Endothelial cell of umbilical vein (primary cell): ENCODE results near the gene NID2. TPM values are rescaled to one million over a fixed set of nuclear protein-coding genes. Genes with fewer than 3 reads are reported as not detected.
A peak's percentile ranks its signal among the peaks of the same experiment; 100 is the strongest.

ENCODE experiments used
- BruUV-seq: library from RNA; stranded (reverse); fragments of 400-500 nt; replicated peaks from 2 replicates; lab custom pipeline; 2021; lab: Mats Ljungman, UMichigan
- CTCF ChIA-PET: fragments of 300-600, 350-600 bp; sonication (Branson Sonifier 250); formaldehyde crosslinking; loops from one replicate; lab custom pipeline; 2021; ENCODE audit warnings: antibody characterized with exemption, inconsistent platforms; lab: Charles Lee
- POLR2A ChIA-PET: fragments of 300-600, 350-600 bp; sonication (Branson Sonifier 250); formaldehyde crosslinking; loops from one replicate; lab custom pipeline; 2021; ENCODE audit warnings: antibody characterized with exemption, inconsistent platforms; lab: Charles Lee
- DNase-seq: peaks from one replicate; pipeline ENCODE4 v3.0.0-alpha.2; 2011; ENCODE audit warnings: low read depth, low spot score
- FAIRE-seq: peaks from 2 replicates; lab custom pipeline; 2011; peaks lifted over from hg19 to GRCh38; lab: Jason Lieb, UNC
- H2AFZ ChIP-seq: 2 replicates; pipeline ENCODE4 v1.6.0; 2012; ENCODE audit warnings: low read depth, low read length, control low read depth, inconsistent platforms
- H3K27ac ChIP-seq: 2 replicates; pipeline ENCODE4 v1.5.1; 2011; ENCODE audit warnings: low read depth, mild to moderate bottlenecking, control low read depth, low read length, moderate library complexity; ENCODE audit not compliant: insufficient read depth
- H3K27me3 ChIP-seq, 2 experiments: 2 replicates each; pipeline versions ENCODE4 v1.6.0 to v1.6.1; 2011; ENCODE audit warnings: low read length in 2 of 2, mixed read lengths in 1 of 2; ENCODE audit not compliant: control insufficient read depth in 2 of 2, insufficient read depth in 2 of 2
- H3K36me3 ChIP-seq, 2 experiments: 2 replicates in 1 of 2; 3 replicates in 1 of 2; pipeline ENCODE4 v1.5.1; 2011; ENCODE audit warnings: low read length in 2 of 2, mild to moderate bottlenecking in 1 of 2, moderate library complexity in 1 of 2; ENCODE audit not compliant: control insufficient read depth in 2 of 2, insufficient read depth in 2 of 2; ENCODE audit errors: extremely low read depth in 1 of 2
- H3K4me1 ChIP-seq: 3 replicates; pipeline ENCODE4 v1.5.1; 2011; ENCODE audit warnings: mild to moderate bottlenecking, low read length; ENCODE audit not compliant: control insufficient read depth, insufficient read depth; ENCODE audit errors: extremely low read depth
- H3K4me2 ChIP-seq: 2 replicates; pipeline ENCODE4 v1.6.1; 2011; ENCODE audit warnings: low read length, control low read depth, mixed read lengths; ENCODE audit not compliant: insufficient read depth
- H3K4me3 ChIP-seq, 3 experiments: fragments of 200-600 bp in 1 of 3; sonication (generic), shearing (Covaris generic) in 1 of 3; replicated peaks in 1 of 3; 2 replicates each; pipeline ENCODE4 v1.5.1; 2011 to 2016; ENCODE audit warnings: control low read depth in 3 of 3, low read length in 3 of 3, mild to moderate bottlenecking in 2 of 3, inconsistent platforms in 1 of 3, low read depth in 1 of 3, moderate library complexity in 1 of 3; ENCODE audit not compliant: insufficient read depth in 1 of 3
- H3K79me2 ChIP-seq: 2 replicates; pipeline ENCODE4 v1.6.0; 2012; ENCODE audit warnings: low read length, inconsistent platforms; ENCODE audit not compliant: control insufficient read depth, insufficient read depth
- H3K9ac ChIP-seq: replicated peaks from 2 replicates; pipeline ENCODE3; 2011; ENCODE audit warnings: low read length, control low read depth; ENCODE audit not compliant: insufficient read depth; ENCODE audit errors: extremely low read depth
- H3K9me1 ChIP-seq: replicated peaks from 3 replicates; pipeline ENCODE4 v1.6.0; 2011; ENCODE audit warnings: mild to moderate bottlenecking, low read length; ENCODE audit not compliant: control insufficient read depth, insufficient read depth; ENCODE audit errors: extremely low read depth
- H3K9me3 ChIP-seq: replicated peaks from 2 replicates; pipeline ENCODE4 v1.5.1; 2012; ENCODE audit warnings: low read length, inconsistent platforms; ENCODE audit not compliant: control insufficient read depth, insufficient read depth
- H4K20me1 ChIP-seq: replicated peaks from 2 replicates; pipeline ENCODE3; 2011; ENCODE audit warnings: mild to moderate bottlenecking, low read length; ENCODE audit not compliant: control insufficient read depth, insufficient read depth; ENCODE audit errors: extremely low read depth
- EZH2 ChIP-seq: IDR thresholded peaks from 2 replicates; pipeline ENCODE4 v1.6.1; 2012; ENCODE audit warnings: borderline replicate concordance, low read depth, mild to moderate bottlenecking, moderate library complexity, low read length, inconsistent platforms; ENCODE audit not compliant: severe bottlenecking
- FOS ChIP-seq: IDR thresholded peaks from 2 replicates; pipeline ENCODE4 v1.6.1; 2011; ENCODE audit warnings: mild to moderate bottlenecking, low read length, moderate library complexity, borderline replicate concordance; ENCODE audit not compliant: insufficient read depth
- GATA2 ChIP-seq: IDR thresholded peaks from 2 replicates; pipeline ENCODE4 v1.7.0; 2011; ENCODE audit warnings: low read depth, mild to moderate bottlenecking, moderate library complexity, mixed read lengths, low read length; ENCODE audit not compliant: insufficient read length, insufficient read depth
- JUN ChIP-seq: IDR thresholded peaks from 2 replicates; pipeline ENCODE4 v1.6.1; 2011; ENCODE audit warnings: borderline replicate concordance, low read depth; ENCODE audit not compliant: insufficient read length, insufficient read depth
- MYC ChIP-seq: IDR thresholded peaks from one replicate; pipeline ENCODE4 v1.6.1; 2011; ENCODE audit warnings: mild to moderate bottlenecking, low read depth, low read length
- POLR2A ChIP-seq: IDR thresholded peaks from 2 replicates; pipeline ENCODE4 v1.6.1; 2012; ENCODE audit warnings: low read depth, mild to moderate bottlenecking, control low read depth, low read length
- POLR2AphosphoS5 ChIP-seq: IDR thresholded peaks from 2 replicates; pipeline ENCODE4 v1.6.1; 2012; ENCODE audit warnings: low read depth, mild to moderate bottlenecking, control low read depth, low read length, moderate library complexity; ENCODE audit not compliant: insufficient read depth
- dilution Hi-C: fragments of 300-500 bp; cut with MboI; formaldehyde crosslinking; loops from one replicate; pipeline ENCODE4 v1.15.0; 2019; ENCODE audit warnings: low sequenced_read_pairs; ENCODE audit not compliant: extremely low pct_ligation_motif_present
- intact Hi-C: fragments of 100-400 bp; cut with micrococcal nuclease; formaldehyde crosslinking; loops from one replicate; pipeline ENCODE4 v1.10.0; 2022
- polyA plus RNA-seq, 4 experiments: library from polyadenylated mRNA; depleted of rRNA in 3 of 4; stranded (reverse) in 3 of 4; unstranded in 1 of 4; fragments of >200 nt; gene quantifications; 2 replicates each; pipeline versions ENCODE4 v1.2.1 to v1.2.3, GENCODE V29; 2011 to 2012; ENCODE audit warnings: missing spikeins in 1 of 4
- total RNA-seq: library from RNA; stranded (reverse); gene quantifications from 2 replicates; pipeline ENCODE4 v1.2.3, GENCODE V29; 2021
- TF ChIP-seq, protein P1 (sequence below): IDR thresholded peaks from 2 replicates; pipeline ENCODE4 v1.6.1; 2011; ENCODE audit not compliant: insufficient read depth, insufficient read length
- TF ChIP-seq, protein P2 (sequence below), 2 donors: IDR thresholded peaks; 1 replicate in 1 of 2; 2 replicates in 1 of 2; pipeline ENCODE4 v1.5.1; 2011; ENCODE audit warnings: low read length in 2 of 2, mild to moderate bottlenecking in 2 of 2, moderate library complexity in 2 of 2, control low read depth in 1 of 2, inconsistent platforms in 1 of 2, low read depth in 1 of 2; ENCODE audit not compliant: insufficient read depth in 1 of 2; ENCODE audit errors: extremely low read depth in 1 of 2

The NID2 gene
- total and polyA plus RNA-seq, 2 donors (not counting 3 experiments of a cell fraction or from before 2014, with no cell fraction given) = 22.5 to 56.7 TPM

DNA sequence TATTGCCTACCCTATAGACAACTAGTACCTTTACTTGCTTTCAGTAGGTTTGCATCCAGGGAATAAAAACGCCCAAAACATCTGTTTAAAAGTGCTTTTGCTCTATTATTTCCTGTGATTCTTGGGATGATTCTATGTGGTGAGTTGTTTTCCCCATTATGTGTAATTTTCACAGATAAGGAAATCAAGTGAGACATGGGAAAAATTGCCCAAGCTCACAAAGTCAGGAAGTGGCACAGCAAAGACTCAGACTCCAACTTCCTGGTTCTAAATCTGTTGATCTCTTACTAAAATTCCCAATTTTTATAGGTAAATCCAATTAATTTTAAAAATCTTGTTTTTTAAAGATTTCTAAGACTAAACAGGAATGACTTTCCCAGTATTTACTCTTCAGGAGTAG is 39.0 kb downstream of the NID2 start:
- Histone ChIP-seq H3K27me3 (no peaks in the 10 kb centered on the region), H3K27ac (peak overlapping the region; percentile 65), H3K9me1 (no peaks in the 10 kb centered on the region), H3K4me3 (no peak overlapping the region), H3K9me3 (no peaks in the 10 kb centered on the region), H3K36me3 (no peaks in the 10 kb centered on the region), H3K79me2 (no peaks in the 10 kb centered on the region), H2AFZ (no peak overlapping the region), H3K4me1 (peaks cover 48% of the 10 kb centered on the region), H4K20me1 (no peaks in the 10 kb centered on the region), H3K9ac (no peak overlapping the region), H3K4me2 (peak overlapping the region; percentile 43)
- ChIA-PET CTCF (interaction anchor here (0.7 kb wide), 1 partner anchor 8 kb away, joined by 3 read pairs; no protein-coding TSS in a partner anchor), POLR2A (no interaction called here)
- TF ChIP-seq GATA2 = peak; percentile 80
- TF ChIP-seq, protein P1, sequence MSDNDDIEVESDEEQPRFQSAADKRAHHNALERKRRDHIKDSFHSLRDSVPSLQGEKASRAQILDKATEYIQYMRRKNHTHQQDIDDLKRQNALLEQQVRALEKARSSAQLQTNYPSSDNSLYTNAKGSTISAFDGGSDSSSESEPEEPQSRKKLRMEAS = no peak
- TF ChIP-seq MYC = no peak
- TF ChIP-seq FOS = peak; percentile 67
- peak; percentile 18 for TF ChIP-seq POLR2AphosphoS5
- no peak for TF ChIP-seq JUN
- no peak for TF ChIP-seq EZH2
- TF ChIP-seq, protein P2, sequence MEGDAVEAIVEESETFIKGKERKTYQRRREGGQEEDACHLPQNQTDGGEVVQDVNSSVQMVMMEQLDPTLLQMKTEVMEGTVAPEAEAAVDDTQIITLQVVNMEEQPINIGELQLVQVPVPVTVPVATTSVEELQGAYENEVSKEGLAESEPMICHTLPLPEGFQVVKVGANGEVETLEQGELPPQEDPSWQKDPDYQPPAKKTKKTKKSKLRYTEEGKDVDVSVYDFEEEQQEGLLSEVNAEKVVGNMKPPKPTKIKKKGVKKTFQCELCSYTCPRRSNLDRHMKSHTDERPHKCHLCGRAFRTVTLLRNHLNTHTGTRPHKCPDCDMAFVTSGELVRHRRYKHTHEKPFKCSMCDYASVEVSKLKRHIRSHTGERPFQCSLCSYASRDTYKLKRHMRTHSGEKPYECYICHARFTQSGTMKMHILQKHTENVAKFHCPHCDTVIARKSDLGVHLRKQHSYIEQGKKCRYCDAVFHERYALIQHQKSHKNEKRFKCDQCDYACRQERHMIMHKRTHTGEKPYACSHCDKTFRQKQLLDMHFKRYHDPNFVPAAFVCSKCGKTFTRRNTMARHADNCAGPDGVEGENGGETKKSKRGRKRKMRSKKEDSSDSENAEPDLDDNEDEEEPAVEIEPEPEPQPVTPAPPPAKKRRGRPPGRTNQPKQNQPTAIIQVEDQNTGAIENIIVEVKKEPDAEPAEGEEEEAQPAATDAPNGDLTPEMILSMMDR (IDR thresholded peaks at IDR 0.05; ENCODE audit: extremely low read depth in 1 of 2, insufficient read depth in 1 of 2, low read depth in 1 of 2, low read length in 2 of 2) = no peak
- TF ChIP-seq POLR2A = no peak
- intact Hi-C loops = no loop called here
- peak; percentile 71 for DNase-seq
- peak; percentile 86 for FAIRE-seq
- dilution Hi-C loops = no loop called here
- no TSS peak for BruUV-seq
